ENCODE measurements around the gene HBP1.

GRCh38 chr7:107181172-107181571 is 12.4 kb downstream of the HBP1 start:
- TF ChIP-seq CTCF (IDR thresholded peaks at IDR 0.05): no peak
- TF ChIP-seq POLR2A (IDR thresholded peaks at IDR 0.05): no peak

Data from thyroid gland (tissue), 4 donors.